HG02759 (cell line): Measurements from ENCODE around the gene MINDY2.
"Not testable (repeated sequence)": the region's sequence is repeated elsewhere in the genome, so short reads cannot be mapped to it uniquely, and the experiment has no call there.

ENCODE experiments used
- ATAC-seq: cut with Tn5 transposase; IDR thresholded peaks from one replicate; pipeline ENCODE4 v1.9.1; 2021; ENCODE audit warnings: mild to moderate bottlenecking, moderate library complexity; ENCODE audit not compliant: unreplicated experiment

The MINDY2 gene

GRCh38 chr15:58877999-58878825 lies 107.1 kb downstream of the MINDY2 start:
- ATAC-seq = no peak

GRCh38 chr15:58880320-58880719 lies 109.2 kb downstream of the MINDY2 start:
- ATAC-seq = peak; percentile 53

DNA sequence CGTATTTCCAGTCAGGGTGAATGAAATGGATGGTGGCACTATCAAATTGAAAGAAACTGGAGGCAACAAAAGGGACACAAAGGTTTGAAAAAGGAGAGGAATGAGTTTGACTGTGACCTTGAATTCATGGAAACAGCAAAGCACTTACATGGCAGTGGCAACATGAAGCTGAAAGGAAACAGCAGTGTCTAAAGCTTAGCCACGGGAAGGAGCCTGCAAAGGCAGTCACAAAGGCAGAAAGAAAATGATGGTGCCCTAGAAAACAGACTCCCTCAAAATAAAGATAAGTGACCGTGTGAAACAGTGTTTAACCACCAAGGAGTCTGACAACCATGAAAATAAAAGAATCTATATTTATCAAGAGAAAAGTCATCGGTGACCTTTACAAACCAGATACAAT lies 111.1 kb downstream of the MINDY2 start:
- ATAC-seq = no peak

GRCh38 chr15:58883926-58884325 lies 112.8 kb downstream of the MINDY2 start:
- ATAC-seq = not testable (repeated sequence)

DNA sequence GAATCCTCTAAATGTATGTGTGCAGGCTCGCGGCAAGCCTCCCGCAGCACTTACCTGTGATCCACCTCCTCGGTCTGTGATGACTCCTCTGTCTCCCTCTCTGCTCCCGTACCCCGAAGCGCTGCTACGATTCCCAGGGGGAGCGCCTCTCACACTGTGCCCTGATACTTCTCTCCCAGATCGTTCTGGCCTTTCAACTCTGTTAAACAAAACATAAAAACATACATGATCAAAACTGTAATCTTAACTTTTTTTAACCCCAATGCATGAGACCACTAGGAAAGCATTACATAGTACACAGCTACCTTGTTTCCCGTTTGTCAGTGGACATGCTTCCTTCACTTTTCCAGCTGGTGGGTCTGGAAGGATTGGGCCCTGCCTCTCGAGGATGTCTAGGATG lies 115.8 kb downstream of the MINDY2 start:
- no peak for ATAC-seq

GRCh38 chr15:58889363-58889762 lies 118.3 kb downstream of the MINDY2 start:
- no peak for ATAC-seq

GRCh38 chr15:58898150-58898680 lies 127.1 kb downstream of the MINDY2 start:
- ATAC-seq = no peak

DNA sequence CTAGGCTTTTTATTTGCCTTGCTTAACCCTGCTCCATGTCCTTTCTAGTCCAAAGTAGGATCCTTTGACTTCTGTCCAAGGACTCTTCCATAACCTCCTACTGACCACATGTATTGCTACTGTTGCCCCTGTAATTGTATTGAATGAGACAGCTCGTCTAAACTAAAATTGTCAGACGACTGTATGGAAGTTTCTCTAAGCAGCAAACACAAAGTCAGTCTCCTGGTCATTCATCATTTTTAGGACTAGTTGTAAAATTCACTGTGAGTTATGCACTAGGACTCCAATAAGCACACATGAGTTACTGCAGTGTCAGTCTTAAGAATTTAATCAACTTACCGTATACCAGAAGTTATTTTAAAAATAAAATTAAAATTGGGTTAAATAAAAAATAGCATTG lies 129.5 kb downstream of the MINDY2 start:
- ATAC-seq = no peak

- no peak for ATAC-seq
Measured at GRCh38 chr15:58908550-58909309, 137.6 kb downstream of the MINDY2 start.

- no peak for ATAC-seq
Measured at GRCh38 chr15:58909616-58910015, 138.5 kb downstream of the MINDY2 start.

- ATAC-seq = no peak
Measured at GRCh38 chr15:58910456-58910855, 139.4 kb downstream of the MINDY2 start.
